SK-N-SH treated with all-trans-retinoic acid at 6 μM for 48 hours (cell line): Measurements from ENCODE around the gene RAB3IL1.

ENCODE experiments used
- ATAC-seq: fragments of 200-7000 bp; cut with Tn5 transposase; 3 replicates; pipeline ENCODE4 v1.9.1; 2020; ENCODE audit warnings: mild to moderate bottlenecking, moderate library complexity
- ARNTL ChIP-seq: fragments of 450-650 bp; formaldehyde crosslinking; IDR thresholded peaks from 2 replicates; pipeline ENCODE4 v1.5.0; 2020; ENCODE audit warnings: low read depth, mild to moderate bottlenecking, moderate library complexity, borderline replicate concordance
- CREB5 ChIP-seq: fragments of 250-450 bp; sonication (Bioruptor Pico); IDR thresholded peaks from 2 replicates; pipeline ENCODE4 v1.5.1; 2020; ENCODE audit warnings: low read depth, mild to moderate bottlenecking, moderate library complexity
- CSDC2 ChIP-seq: fragments of 250-450 bp; sonication (Bioruptor Pico); IDR thresholded peaks from 2 replicates; pipeline ENCODE4 v1.5.0; 2020; ENCODE audit warnings: mild to moderate bottlenecking, moderate library complexity
- CSRNP3 ChIP-seq: fragments of 250-450 bp; sonication (Bioruptor Pico); IDR thresholded peaks from 2 replicates; pipeline ENCODE4 v1.5.1; 2021; ENCODE audit warnings: mild to moderate bottlenecking, moderate library complexity
- ESRRG ChIP-seq: fragments of 250-450 bp; sonication (Bioruptor Pico); IDR thresholded peaks from 2 replicates; pipeline ENCODE4 v1.6.1; 2021; ENCODE audit warnings: mild to moderate bottlenecking
- ISL1 ChIP-seq: fragments of 250-450 bp; sonication (Bioruptor Pico); IDR thresholded peaks from 2 replicates; pipeline ENCODE4 v2.1.2; 2022; ENCODE audit warnings: mild to moderate bottlenecking, moderate library complexity
- OSR1 ChIP-seq: fragments of 250-450 bp; sonication (Bioruptor Pico); IDR thresholded peaks from 2 replicates; pipeline ENCODE4 v1.8.0; 2022; ENCODE audit warnings: moderate library complexity, mild to moderate bottlenecking, inconsistent platforms
- PATZ1 ChIP-seq: fragments of 250-450 bp; sonication (Bioruptor Pico); IDR thresholded peaks from 2 replicates; pipeline ENCODE4 v1.8.0; 2020; ENCODE audit warnings: mild to moderate bottlenecking, moderate library complexity, borderline replicate concordance
- POU6F1 ChIP-seq: fragments of 250-450 bp; sonication (Bioruptor Pico); IDR thresholded peaks from 2 replicates; pipeline ENCODE4 v1.8.0; 2021; ENCODE audit warnings: low read depth, mild to moderate bottlenecking, moderate library complexity, borderline replicate concordance
- PPARA ChIP-seq: fragments of 250-450 bp; sonication (Bioruptor Pico); IDR thresholded peaks from 2 replicates; pipeline ENCODE4 v1.5.0; 2020; ENCODE audit warnings: mild to moderate bottlenecking, borderline replicate concordance
- RARB ChIP-seq: fragments of 250-450 bp; sonication (Bioruptor Pico); IDR thresholded peaks from 2 replicates; pipeline ENCODE4 v1.8.0; 2021; ENCODE audit warnings: mild to moderate bottlenecking, moderate library complexity
- SNAI2 ChIP-seq: fragments of 250-450 bp; sonication (Bioruptor Pico); IDR thresholded peaks from 2 replicates; pipeline ENCODE4 v1.5.0; 2020; ENCODE audit warnings: mild to moderate bottlenecking, moderate library complexity
- TCF4 ChIP-seq: fragments of 250-450 bp; sonication (Bioruptor Pico); IDR thresholded peaks from 2 replicates; pipeline ENCODE4 v1.8.0; 2021; ENCODE audit warnings: mild to moderate bottlenecking, moderate library complexity, borderline replicate concordance
- TOX ChIP-seq: fragments of 250-450 bp; sonication (Bioruptor Pico); IDR thresholded peaks from 2 replicates; pipeline ENCODE4 v1.8.0; 2021; ENCODE audit warnings: mild to moderate bottlenecking, moderate library complexity, borderline replicate concordance
- TSHZ2 ChIP-seq: fragments of 250-450 bp; sonication (Bioruptor Pico); IDR thresholded peaks from 2 replicates; pipeline ENCODE4 v1.5.0; 2020; ENCODE audit warnings: mild to moderate bottlenecking, moderate library complexity
- ZC3H10 ChIP-seq: fragments of 250-450 bp; sonication (Bioruptor Pico); IDR thresholded peaks from 2 replicates; pipeline ENCODE4 v1.5.1; 2021; ENCODE audit warnings: mild to moderate bottlenecking, moderate library complexity
- ZFP3 ChIP-seq: fragments of 250-450 bp; sonication (Bioruptor Pico); IDR thresholded peaks from 2 replicates; pipeline ENCODE4 v1.5.0; 2020; ENCODE audit warnings: mild to moderate bottlenecking, moderate library complexity
- ZFP30 ChIP-seq: fragments of 450-650 bp; formaldehyde crosslinking; IDR thresholded peaks from 2 replicates; pipeline ENCODE4 v1.5.0; 2022; ENCODE audit warnings: mild to moderate bottlenecking, moderate library complexity
- ZNF565 ChIP-seq: fragments of 450-650 bp; formaldehyde crosslinking; conservative IDR thresholded peaks from 2 replicates; pipeline ENCODE4 v1.5.0; 2020; ENCODE audit warnings: low read depth, mild to moderate bottlenecking, moderate library complexity
- ZNF70 ChIP-seq: fragments of 450-650 bp; formaldehyde crosslinking; IDR thresholded peaks from 2 replicates; pipeline ENCODE4 v1.5.0; 2020; ENCODE audit warnings: mild to moderate bottlenecking, moderate library complexity
- ZNF8 ChIP-seq: fragments of 450-650 bp; formaldehyde crosslinking; IDR thresholded peaks from 2 replicates; pipeline ENCODE4 v1.5.0; 2020; ENCODE audit warnings: mild to moderate bottlenecking, moderate library complexity

Gene RAB3IL1

GRCh38 chr11:61924064-61924455 lies 6.7 kb upstream of the RAB3IL1 start:
- ATAC-seq = no peak
- TF ChIP-seq ZC3H10 (CRISPR knock-in tag) = no peak
- no peak for TF ChIP-seq ZNF565
- TF ChIP-seq ZFP30 = no peak
- no peak for TF ChIP-seq ZNF8 (CRISPR knock-in tag)
- no peak for TF ChIP-seq ZFP3
- TF ChIP-seq TCF4 (CRISPR knock-in tag) = no peak
- no peak for TF ChIP-seq ISL1 (CRISPR knock-in tag)
- TF ChIP-seq ESRRG (CRISPR knock-in tag) = no peak
- TF ChIP-seq RARB (CRISPR knock-in tag) = no peak
- TF ChIP-seq ZNF70 (CRISPR knock-in tag) = no peak
- no peak for TF ChIP-seq POU6F1
- no peak for TF ChIP-seq TOX
- TF ChIP-seq PPARA (CRISPR knock-in tag) = no peak
- TF ChIP-seq PATZ1 (CRISPR knock-in tag) = no peak
- TF ChIP-seq CSRNP3 (CRISPR knock-in tag) = no peak
- no peak for TF ChIP-seq OSR1
- no peak for TF ChIP-seq SNAI2 (CRISPR knock-in tag)
- TF ChIP-seq CREB5 (CRISPR knock-in tag) = no peak
- TF ChIP-seq CSDC2 (CRISPR knock-in tag) = no peak
- no peak for TF ChIP-seq TSHZ2 (CRISPR knock-in tag)
- TF ChIP-seq, all 23 proteins: peak for 0

GRCh38 chr11:61923166-61924063 lies 6.0 kb upstream of the RAB3IL1 start:
- peak; percentile 73 for ATAC-seq
- no peak for TF ChIP-seq ZNF8 (CRISPR knock-in tag)
- no peak for TF ChIP-seq OSR1
- TF ChIP-seq ISL1 (CRISPR knock-in tag) = no peak
- TF ChIP-seq TSHZ2 (CRISPR knock-in tag) = no peak
- TF ChIP-seq TOX = no peak
- no peak for TF ChIP-seq RARB (CRISPR knock-in tag)
- no peak for TF ChIP-seq ARNTL (CRISPR knock-in tag)
- TF ChIP-seq ZFP3 = no peak
- TF ChIP-seq SNAI2 (CRISPR knock-in tag) = no peak
- no peak for TF ChIP-seq ZFP30
- TF ChIP-seq PATZ1 (CRISPR knock-in tag) = no peak
- TF ChIP-seq TCF4 (CRISPR knock-in tag) = no peak
- TF ChIP-seq ZNF565 = no peak
- TF ChIP-seq ESRRG (CRISPR knock-in tag) = no peak
- TF ChIP-seq CSRNP3 (CRISPR knock-in tag) = no peak
